GM12892 (cell line): ENCODE results near the gene RRBP1.
"Not testable (repeated sequence)": the region's sequence is repeated elsewhere in the genome, so short reads cannot be mapped to it uniquely, and the experiment has no call there.

Experiments used
- DNase-seq: peaks from one replicate; pipeline ENCODE4 v3.0.0; 2011; ENCODE audit not compliant: insufficient read length
- FAIRE-seq: peaks from 2 replicates; lab custom pipeline; 2011; peaks lifted over from hg19 to GRCh38; lab: Jason Lieb, UNC
- POLR2A ChIP-seq: IDR thresholded peaks from 2 replicates; pipeline ENCODE4 v1.6.1; 2011; ENCODE audit warnings: low read depth, low read length, control low read depth
- POLR2AphosphoS5 ChIP-seq: IDR thresholded peaks from 2 replicates; pipeline ENCODE4 v1.6.1; 2011; ENCODE audit warnings: low read depth, low read length, control low read depth
- TAF1 ChIP-seq: IDR thresholded peaks from 2 replicates; pipeline ENCODE4 v1.6.1; 2011; ENCODE audit warnings: low read depth, mild to moderate bottlenecking, control low read depth, low read length, borderline replicate concordance

The RRBP1 gene

DNA sequence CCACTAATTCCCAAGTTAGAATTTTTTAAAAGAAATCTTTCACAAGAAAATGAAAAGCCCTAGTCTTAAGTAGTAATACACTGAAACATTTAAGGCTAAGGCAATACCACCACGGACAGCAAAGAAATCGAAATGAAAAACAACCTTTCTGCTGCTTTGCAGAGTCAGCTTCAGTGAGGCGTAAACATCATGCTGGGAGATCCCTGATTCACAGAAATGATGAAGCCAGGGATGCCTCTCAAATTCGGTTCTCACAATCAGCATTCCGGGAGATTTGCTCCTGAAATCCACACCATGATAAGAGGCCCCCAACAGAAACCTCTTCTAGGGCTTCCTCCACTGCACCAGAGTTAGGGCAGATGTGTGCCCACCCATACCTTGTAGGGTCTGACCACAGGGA lies 18.6 kb downstream of the RRBP1 start:
- TF ChIP-seq TAF1 = no peak
- TF ChIP-seq POLR2AphosphoS5 = no peak
- no peak for TF ChIP-seq POLR2A
- FAIRE-seq = no peak
- no peak for DNase-seq

DNA sequence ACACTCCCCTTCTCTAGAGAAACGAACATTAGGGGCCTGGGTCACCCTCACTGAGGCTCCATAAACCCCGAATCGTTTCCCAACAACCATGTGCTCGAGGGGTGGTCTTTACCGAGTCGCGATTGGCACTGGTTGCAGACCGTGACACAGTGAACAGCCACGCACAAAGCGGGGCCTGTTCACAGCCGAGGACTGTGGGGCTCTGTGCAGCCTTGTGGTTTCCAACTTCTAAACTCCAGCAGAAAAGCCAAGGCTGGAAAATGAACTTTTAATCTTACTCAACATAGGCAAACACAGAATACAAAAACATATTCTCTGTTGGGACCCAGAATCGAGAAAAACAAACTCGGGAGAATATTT lies 19.0 kb downstream of the RRBP1 start:
- no peak for FAIRE-seq
- no peak for DNase-seq
- TF ChIP-seq POLR2A (no peak), TAF1 (no peak), POLR2AphosphoS5 (no peak)

DNA sequence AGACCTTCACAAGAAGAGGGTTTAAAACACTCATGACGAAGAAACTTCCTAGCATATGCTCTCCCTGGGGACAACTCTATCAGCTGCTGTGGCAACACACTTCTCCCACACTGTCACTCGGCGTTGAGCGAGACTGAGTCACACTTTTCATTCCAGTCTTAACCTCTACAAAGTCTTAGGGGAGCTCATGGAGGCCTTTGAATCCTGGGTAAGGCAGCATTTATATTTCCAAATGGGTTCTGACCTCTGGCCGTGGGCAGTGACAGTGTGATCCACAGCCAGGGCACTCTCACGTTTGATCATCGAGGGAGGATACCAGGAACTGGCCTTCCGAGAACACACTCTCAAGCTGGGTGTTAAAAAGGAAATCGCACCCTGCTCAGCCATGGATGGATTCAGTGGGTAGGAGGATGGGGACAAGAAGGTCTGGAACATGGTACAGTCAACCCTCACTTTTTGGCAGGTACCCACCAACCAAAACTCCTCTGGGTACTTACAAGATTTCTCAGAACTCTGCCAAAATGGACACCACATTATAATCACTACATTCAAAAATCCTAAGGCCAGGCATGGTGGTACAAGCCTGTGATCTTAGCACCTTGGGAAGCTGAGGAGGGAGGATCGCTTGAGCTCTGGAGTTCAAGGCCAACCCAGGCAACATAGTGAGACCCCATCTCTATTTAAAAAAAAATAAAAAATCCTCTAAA lies 19.6 kb downstream of the RRBP1 start:
- no peak for DNase-seq
- no peak for TF ChIP-seq TAF1
- no peak for FAIRE-seq

DNA sequence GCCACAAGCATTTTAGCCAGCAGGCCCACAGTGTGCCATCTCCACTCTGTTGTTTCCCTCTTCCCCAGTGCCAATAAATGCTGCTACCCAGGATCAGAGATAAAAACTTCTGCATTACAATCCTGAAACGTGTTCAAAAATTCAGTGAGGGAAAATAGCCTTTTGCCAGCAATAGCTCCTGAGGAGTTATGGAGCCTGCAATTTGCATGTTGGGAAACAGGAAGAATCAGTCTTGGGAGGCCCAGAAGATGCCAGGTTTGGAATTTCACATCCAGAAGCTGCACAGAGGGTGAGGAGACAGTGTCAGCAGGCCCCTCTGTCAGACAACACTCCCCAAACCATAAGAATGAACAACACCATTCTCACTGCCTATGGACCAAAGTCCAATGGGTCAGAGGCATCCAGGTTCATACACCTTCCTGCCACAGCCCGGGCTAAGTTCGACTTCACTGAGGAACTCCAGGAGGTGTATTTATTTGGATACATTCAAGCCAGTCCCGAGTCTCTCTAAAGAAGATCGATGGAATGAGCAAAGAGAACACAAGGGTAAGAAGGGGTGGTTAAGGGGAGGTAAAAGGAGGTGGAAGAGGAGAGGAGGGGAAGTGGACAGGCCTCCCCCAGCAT lies 20.8 kb downstream of the RRBP1 start:
- no peak for TF ChIP-seq TAF1
- no peak for TF ChIP-seq POLR2A
- no peak for TF ChIP-seq POLR2AphosphoS5
- DNase-seq (no peak), FAIRE-seq (no peak)

DNA sequence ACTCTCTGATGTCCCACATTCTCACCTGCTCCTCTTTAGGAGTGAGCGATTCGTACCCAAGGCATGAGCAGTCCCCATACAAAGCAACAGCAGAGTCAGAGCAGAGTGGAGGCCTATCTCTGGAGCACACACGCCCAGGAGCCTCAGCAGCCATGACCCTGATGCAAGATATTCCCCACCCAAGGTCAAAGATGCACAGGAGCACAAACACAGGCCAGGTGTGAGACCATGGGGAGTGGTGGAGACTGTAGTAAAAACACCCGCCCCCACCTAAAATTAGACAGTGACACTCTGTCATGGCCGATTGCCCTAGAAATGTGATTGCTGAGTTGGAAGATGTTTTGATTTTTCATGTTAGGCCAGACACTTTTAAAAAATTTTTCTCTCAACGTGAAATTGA lies 21.4 kb downstream of the RRBP1 start:
- DNase-seq (no peak), FAIRE-seq (no peak)
- TF ChIP-seq POLR2AphosphoS5 (no peak), TAF1 (no peak), POLR2A (no peak)

DNA sequence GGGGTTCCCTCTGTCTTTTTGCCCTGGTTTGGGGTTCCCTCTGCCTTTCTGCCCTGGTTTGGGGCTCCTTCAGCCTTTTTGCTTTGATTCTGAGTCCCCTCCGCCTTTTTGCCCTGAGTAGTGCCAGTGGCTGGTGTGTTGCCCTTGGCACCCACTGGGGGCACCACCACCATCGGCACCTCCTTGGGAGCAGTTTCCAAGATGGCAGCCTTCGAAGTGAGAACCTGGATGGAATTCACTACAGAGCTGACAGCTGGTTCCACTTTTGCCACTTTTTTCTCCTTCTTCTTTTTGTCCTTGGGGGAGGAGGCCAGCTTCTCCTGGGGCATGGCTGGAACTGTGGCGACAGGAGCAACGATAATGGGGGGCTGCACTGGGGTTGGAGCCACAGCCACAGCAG lies 22.2 kb downstream of the RRBP1 start:
- TF ChIP-seq POLR2A (no peak), TAF1 (no peak), POLR2AphosphoS5 (no peak)
- FAIRE-seq (no peak), DNase-seq (no peak)

DNA sequence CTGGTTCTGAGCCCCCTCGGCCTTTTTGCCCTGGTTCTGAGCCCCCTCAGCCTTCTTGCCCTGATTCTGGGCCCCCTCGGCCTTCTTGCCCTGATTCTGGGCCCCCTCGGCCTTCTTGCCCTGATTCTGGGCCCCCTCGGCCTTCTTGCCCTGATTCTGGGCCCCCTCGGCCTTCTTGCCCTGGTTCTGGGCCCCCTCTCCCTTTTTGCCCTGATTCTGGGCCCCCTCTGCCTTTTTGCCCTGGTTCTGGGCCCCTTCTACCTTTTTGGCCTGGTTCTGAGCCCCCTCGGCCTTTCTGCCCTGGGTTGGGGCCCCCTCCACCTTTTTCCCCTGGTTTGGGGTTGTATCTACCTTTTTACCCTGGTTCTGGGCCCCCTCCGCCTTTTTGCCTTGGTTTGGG lies 22.7 kb downstream of the RRBP1 start:
- not testable (repeated sequence) for FAIRE-seq

DNA sequence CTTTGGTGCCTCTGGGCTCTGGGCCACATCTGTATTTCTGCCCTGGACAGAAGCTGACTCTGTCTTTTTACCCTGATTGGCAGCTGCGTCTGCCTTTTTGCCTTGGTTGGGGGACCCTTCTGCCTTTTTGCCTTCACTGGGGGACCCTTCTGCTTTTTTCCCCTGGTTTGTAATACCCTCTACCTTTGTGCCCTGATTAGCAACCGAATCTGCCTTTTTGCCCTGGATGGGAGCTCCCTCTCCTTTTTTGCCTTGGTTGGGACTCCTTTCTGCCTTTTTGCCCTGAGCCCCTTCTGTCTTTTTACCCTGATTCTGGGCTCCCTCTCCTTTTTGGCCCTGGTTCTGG lies 23.4 kb downstream of the RRBP1 start:
- no peak for FAIRE-seq
- TF ChIP-seq POLR2A = no peak
- no peak for TF ChIP-seq TAF1
- no peak for TF ChIP-seq POLR2AphosphoS5
- DNase-seq = no peak

More for the DNA sequence above, 22.7 kb downstream of the RRBP1 start:
- DNase-seq = not testable (repeated sequence)

DNA sequence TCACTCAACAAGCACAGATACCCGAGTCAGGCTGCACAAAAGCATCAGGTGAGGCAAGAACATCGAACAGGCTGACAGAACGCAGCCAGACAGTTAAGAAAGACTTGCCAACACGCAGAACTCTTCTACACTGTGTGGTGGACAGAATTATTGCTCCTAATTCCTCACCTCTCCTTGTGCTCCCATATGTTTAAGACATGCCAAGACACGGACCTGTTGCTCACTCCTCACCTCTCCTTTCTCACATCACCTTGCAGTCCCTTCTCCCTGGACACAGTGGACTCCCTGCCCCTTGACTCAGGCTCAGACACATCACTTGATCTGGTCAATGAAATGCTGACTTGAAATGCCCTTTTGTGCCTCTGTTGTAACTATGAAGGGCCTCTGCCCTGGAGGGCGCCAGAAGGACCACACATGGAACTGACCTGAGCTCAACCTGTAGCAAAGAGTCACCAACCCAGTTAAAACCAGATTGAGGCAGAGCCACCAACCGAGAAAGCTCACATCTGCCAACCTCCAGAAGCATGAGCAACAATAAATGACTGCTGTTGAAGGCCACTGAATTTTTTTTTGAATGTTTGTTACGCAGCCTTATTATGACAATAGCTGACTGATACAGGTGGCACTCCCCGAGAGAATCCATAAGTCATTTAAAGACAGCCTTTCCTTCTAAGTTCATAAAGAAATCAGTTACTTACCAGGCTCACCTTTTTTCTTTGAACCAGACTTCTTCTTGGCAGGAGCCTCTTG lies 24.0 kb downstream of the RRBP1 start:
- DNase-seq = no peak
- no peak for FAIRE-seq
- TF ChIP-seq POLR2A = no peak
- TF ChIP-seq POLR2AphosphoS5 = no peak
- TF ChIP-seq TAF1 = no peak

DNA sequence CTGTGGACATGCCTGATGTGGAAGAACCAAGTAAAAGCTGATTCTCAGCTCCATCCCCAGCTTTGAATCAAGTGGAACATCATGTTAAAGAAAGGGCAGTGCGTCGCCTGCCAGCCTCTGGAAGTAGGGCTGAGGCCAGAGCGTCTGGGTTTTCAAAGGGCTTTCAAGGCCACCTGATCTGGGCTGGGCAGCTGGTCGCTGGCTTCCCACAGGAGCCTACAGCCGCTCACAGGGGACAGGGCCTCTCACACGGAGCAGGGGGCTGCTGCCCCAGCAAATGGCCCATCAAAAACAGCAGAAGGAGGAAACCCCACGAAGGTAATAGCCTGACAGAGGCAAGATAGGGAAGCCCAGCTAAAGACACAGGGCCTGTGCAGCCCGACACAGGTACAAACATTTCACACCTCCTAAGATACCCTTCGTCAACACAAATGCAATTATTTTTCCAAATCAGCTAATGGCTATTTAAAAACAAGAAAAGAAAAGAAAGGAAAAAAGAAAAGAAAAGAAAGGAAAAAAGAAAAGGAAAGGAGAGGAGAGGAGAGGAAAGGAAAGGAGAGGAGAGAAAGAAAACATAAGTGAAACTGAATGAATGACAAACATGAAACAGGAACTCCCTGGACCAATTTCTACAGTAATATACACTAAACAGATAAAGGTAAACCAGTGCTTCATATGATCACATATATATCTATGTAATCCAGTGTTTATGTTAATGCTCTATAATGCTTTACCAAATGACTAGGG lies 24.8 kb downstream of the RRBP1 start:
- TF ChIP-seq TAF1 = no peak
- TF ChIP-seq POLR2A = no peak
- TF ChIP-seq POLR2AphosphoS5 = no peak
- FAIRE-seq = no peak
- no peak for DNase-seq

DNA sequence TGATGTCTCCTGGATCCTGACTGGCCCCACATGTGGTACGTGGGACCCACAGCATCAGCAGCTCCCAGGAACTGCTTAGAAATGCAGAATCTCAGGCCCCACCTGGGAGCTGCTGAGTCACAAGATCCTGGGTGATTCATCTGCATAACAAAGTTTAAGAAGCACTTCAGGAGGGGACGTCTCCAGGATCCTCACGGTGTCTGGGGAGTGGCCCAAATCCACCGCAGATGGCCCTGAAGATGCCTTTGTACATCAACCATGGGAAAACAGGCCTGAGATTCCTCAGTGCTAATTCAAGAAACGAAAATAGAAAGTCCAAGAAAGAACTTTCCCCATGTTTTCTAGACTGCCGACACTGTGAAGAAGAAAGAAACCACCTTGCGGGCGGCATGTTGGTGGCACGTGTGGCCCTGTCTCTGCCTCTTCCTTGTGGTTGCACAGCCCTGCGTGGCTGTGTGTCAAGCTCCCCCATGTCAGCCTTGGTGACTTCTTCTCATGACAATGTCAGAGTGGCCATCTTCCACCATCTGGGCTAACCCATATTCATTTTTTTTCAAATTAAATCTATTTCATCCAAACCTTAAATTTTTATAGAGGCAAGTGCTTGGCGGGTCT lies 26.1 kb downstream of the RRBP1 start:
- FAIRE-seq = no peak
- TF ChIP-seq TAF1 (no peak), POLR2A (no peak), POLR2AphosphoS5 (no peak)
- no peak for DNase-seq
